ENCODE data around the gene DCAF12. TPM values are rescaled to one million over a fixed set of nuclear protein-coding genes. Genes with fewer than 3 reads are reported as not detected.

The DCAF12 gene
- total and polyA plus RNA-seq, 10 donors = 5.6 to 107 (median 38.4) TPM

DNA sequence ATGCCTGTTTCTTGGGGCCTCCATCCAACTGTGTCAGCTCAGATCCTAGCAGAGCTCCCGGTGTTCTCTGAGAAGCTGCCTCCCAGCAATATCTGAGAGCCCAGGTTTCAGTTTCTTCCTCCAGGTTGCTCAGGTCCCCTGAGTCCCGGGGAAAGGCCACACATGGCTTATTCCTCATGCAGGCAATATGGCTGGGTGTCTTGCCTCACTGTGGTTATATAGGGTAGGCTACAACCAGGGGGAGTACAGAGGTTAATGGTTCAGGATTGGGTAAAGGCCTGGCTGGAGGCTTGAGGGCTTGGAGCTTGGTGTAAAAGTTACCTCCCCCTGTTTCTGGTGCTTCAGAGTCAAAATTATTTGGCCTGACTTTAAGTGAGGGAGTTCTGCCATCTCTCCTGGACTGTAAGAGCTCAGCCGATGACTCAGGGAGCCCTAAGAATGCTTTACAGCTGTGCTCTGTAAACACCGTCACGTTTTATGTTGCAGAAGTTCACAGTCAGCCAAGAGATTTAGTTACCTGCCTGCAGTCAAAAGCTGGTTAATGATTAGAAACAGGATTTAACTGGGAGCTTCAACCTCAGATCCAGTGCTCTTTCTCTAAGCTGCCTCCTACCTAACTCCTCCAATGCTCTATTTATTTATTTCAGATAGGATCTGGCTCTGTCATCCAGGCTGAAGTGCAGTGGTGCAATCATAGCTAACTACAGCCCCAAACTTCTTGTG, 53.5 kb downstream of the DCAF12 start:
- Histone ChIP-seq H3K27me3 (replicated peaks in 1 of 7) (peaks cover 0 to 25% (median 0%) of the 10 kb centered on the region in 7 donors), H3K36me3 (no peaks in the 10 kb centered on the region), H3K27ac (no peak overlapping the region), H3K4me1 (no peaks in the 10 kb centered on the region), H3K4me3 (no peak overlapping the region), H3K9me3 (no peaks in the 10 kb centered on the region)
- TF ChIP-seq, protein P1, sequence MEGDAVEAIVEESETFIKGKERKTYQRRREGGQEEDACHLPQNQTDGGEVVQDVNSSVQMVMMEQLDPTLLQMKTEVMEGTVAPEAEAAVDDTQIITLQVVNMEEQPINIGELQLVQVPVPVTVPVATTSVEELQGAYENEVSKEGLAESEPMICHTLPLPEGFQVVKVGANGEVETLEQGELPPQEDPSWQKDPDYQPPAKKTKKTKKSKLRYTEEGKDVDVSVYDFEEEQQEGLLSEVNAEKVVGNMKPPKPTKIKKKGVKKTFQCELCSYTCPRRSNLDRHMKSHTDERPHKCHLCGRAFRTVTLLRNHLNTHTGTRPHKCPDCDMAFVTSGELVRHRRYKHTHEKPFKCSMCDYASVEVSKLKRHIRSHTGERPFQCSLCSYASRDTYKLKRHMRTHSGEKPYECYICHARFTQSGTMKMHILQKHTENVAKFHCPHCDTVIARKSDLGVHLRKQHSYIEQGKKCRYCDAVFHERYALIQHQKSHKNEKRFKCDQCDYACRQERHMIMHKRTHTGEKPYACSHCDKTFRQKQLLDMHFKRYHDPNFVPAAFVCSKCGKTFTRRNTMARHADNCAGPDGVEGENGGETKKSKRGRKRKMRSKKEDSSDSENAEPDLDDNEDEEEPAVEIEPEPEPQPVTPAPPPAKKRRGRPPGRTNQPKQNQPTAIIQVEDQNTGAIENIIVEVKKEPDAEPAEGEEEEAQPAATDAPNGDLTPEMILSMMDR (IDR thresholded peaks at IDR 0.05 in 8 of 11, conservative IDR thresholded peaks at IDR 0.05 in 3 of 11) = no peak
- TF ChIP-seq POLR2AphosphoS5 (IDR thresholded peaks at IDR 0.05) (no peak), POLR2A (IDR thresholded peaks at IDR 0.05) (no peak)
- WGBS, 5 donors = 78 to 91% (median 85%) methylated on average over 4 to 5 of the region's 5 CpGs
- intact Hi-C loops (cut with DNase I; ENCODE audit: low total_unique reads) = no loop called here
- no peak for DNase-seq

DNA sequence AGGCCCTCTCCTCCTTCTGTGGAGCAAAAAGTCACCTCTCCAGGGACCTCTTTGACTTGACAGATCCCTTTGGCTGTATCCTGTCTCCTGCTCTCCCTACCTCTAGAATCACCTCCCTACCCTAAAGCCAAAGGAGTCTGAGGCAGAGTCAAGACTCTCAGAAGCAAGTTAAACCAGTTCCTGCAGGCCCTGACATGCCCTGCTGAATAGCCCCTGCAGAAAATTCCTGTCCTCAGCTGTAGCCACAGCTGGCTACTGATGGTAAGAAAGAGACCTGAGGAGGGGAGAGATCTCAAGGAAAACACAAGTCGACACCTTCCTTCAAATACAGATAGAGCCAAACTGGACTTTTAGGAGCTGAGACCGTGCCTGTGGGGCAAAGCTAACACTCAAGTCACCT, 54.1 kb downstream of the DCAF12 start:
- Histone ChIP-seq H3K27me3 (replicated peaks in 1 of 7) (peaks cover 0 to 21% (median 0%) of the 10 kb centered on the region in 7 donors), H3K4me3 (no peak overlapping the region), H3K27ac (no peak overlapping the region), H3K36me3 (no peaks in the 10 kb centered on the region), H3K9me3 (no peaks in the 10 kb centered on the region), H3K4me1 (no peaks in the 10 kb centered on the region)
- no peak for TF ChIP-seq POLR2A (IDR thresholded peaks at IDR 0.05)
- TF ChIP-seq POLR2AphosphoS5 (IDR thresholded peaks at IDR 0.05) = no peak
- 87 to 89% (median 89%) methylated on average over 2 of the region's 2 CpGs for WGBS, 5 donors
- intact Hi-C loops (cut with DNase I; ENCODE audit: low total_unique reads) = no loop called here
- no peak for DNase-seq

DNA sequence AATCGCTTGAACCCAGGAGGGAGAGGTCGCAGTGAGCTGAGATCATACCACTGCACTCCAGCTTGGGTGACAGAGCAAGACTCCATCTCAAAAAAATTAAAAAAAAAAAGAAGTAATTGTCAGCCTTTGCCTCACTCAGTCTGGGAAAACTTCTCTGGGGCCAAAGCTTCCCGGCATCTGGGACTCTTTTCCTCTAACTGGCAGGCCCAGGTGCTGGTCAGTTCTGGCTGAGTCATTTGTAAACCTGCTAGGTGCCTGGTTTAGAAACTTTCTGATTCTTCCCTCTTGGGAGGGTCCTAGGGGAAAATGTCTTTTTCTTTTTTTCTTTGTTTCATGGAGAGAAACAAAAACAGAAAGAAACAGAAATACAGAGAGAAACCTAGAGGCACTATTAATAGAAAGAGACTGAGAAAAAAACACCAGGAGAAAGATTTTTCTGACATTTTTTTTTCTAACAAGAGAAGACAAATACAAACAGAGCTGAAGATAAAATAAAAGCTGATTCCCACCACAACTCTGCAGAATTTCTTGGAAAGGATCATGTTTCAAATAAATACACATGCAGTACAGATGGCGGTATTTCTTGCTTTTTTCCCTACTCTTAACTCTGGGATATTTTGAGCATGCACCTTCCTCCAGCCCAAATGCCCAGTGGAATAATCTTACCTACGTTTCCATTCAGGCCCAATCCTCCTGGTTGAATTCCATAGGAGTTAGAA, 55.7 kb downstream of the DCAF12 start:
- Histone ChIP-seq H3K27me3 (replicated peaks in 1 of 7) (peaks cover 0 to 9% (median 0%) of the 10 kb centered on the region in 7 donors), H3K36me3 (no peaks in the 10 kb centered on the region), H3K9me3 (no peaks in the 10 kb centered on the region), H3K4me3 (no peak overlapping the region), H3K4me1 (no peaks in the 10 kb centered on the region), H3K27ac (no peak overlapping the region)
- no peak for DNase-seq
- TF ChIP-seq, protein P1 (IDR thresholded peaks at IDR 0.05 in 8 of 11, conservative IDR thresholded peaks at IDR 0.05 in 3 of 11) = no peak
- no peak for TF ChIP-seq POLR2AphosphoS5 (IDR thresholded peaks at IDR 0.05)
- no peak for TF ChIP-seq POLR2A (IDR thresholded peaks at IDR 0.05)
- intact Hi-C loops (cut with DNase I; ENCODE audit: low total_unique reads) = no loop called here
- 82 to 90% (median 84%) methylated on average over 5 of the region's 5 CpGs for WGBS, 5 donors

DNA sequence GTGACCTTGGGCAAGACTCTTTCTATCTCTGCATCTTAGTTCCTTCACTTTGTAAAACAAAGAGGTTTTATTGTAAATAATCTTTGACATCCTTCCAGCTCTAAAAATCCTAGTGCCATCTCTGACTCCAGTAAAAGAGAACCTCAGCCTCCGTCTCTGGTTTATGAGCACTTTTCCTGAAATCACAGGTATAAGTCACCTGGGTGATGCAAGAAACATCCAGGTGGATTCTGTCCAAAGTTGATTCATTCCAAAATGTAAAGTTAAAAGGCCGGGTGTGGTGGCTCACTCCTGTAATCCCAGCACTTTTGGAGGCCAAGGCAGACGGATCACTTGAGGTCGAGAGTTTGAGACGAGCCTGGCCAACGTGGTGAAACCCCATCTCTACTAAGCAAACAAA, 56.7 kb downstream of the DCAF12 start:
- TF ChIP-seq, protein P1 (IDR thresholded peaks at IDR 0.05 in 8 of 11, conservative IDR thresholded peaks at IDR 0.05 in 3 of 11) = no peak
- TF ChIP-seq POLR2A (IDR thresholded peaks at IDR 0.05) (no peak), POLR2AphosphoS5 (IDR thresholded peaks at IDR 0.05) (no peak)
- Histone ChIP-seq H3K4me3 (no peak overlapping the region), H3K27me3 (replicated peaks in 1 of 7) (peaks cover 0 to under 1% (median 0%) of the 10 kb centered on the region in 7 donors), H3K27ac (no peak overlapping the region), H3K4me1 (no peaks in the 10 kb centered on the region), H3K9me3 (no peaks in the 10 kb centered on the region), H3K36me3 (no peaks in the 10 kb centered on the region)
- 89 to 95% (median 92%) methylated on average over 6 of the region's 6 CpGs for WGBS, 5 donors
- intact Hi-C loops (cut with DNase I; ENCODE audit: low total_unique reads) = loop anchor here (10.0 kb wide), 1 partner anchor 55 kb away; no protein-coding TSS in a partner anchor
- DNase-seq = no peak
